ENCODE data around the gene TSC1. TPM values are rescaled to one million over a fixed set of nuclear protein-coding genes. Genes with fewer than 3 reads are reported as not detected.

TSC1 gene
- total and polyA plus RNA-seq, 2 donors (not counting 3 experiments of a cell fraction or from before 2014, with no cell fraction given), result 43.9 to 51.2 TPM

DNA sequence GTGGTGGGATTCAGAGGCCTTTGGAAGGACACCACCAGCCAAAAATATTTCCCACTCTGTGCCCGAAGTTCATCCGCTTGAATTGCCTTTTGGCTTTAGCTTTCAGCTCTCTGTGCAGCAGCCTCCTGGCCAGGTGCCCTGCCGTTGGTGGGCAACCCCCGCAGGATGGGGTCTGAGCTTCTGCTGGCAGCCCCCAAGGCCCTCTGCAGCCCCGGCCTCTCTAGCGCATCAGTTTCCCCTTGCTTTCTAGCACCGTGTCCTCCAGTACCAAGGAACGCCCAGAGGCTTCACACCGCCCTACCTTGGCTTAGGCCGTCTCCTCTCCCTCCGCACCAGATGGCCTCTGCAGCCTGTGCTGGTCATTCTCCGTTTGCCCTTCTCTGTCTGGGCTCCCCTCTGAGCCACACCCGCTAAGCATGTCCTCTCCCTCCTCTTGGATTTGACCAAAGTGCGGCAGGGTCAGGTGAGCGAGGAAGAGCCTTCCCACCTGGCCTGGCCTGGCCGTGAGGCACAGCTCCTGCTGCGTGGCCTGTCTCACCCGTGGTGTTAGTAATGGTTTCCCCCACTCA is 4.2 kb upstream of the TSC1 start:
- Histone ChIP-seq H3K9me1 (replicated peaks; ENCODE audit: control insufficient read depth, extremely low read depth, insufficient read depth, low read length) (no peaks in the 10 kb centered on the region), H3K4me2 (ENCODE audit: insufficient read depth, low read length) (no peak overlapping the region), H3K9me3 (replicated peaks; ENCODE audit: control insufficient read depth, insufficient read depth, low read length) (no peaks in the 10 kb centered on the region), H3K4me3 (replicated peaks in 1 of 3; ENCODE audit: insufficient read depth in 1 of 3, low read depth in 1 of 3, low read length in 3 of 3) (no peak overlapping the region), H3K79me2 (ENCODE audit: control insufficient read depth, insufficient read depth, low read length) (peaks cover 7% of the 10 kb centered on the region), H4K20me1 (replicated peaks; ENCODE audit: control insufficient read depth, extremely low read depth, insufficient read depth, low read length) (no peaks in the 10 kb centered on the region), H3K27ac (ENCODE audit: insufficient read depth, low read depth, low read length) (no peak overlapping the region), H2AFZ (ENCODE audit: low read depth, low read length) (no peak overlapping the region), H3K27me3 (ENCODE audit: control insufficient read depth in 2 of 2, insufficient read depth in 2 of 2, low read length in 2 of 2) (peaks cover 0 to 7% of the 10 kb centered on the region in 2 experiments), H3K36me3 (ENCODE audit: control insufficient read depth in 2 of 2, extremely low read depth in 1 of 2, insufficient read depth in 2 of 2, low read length in 2 of 2) (no peaks in the 10 kb centered on the region), H3K9ac (replicated peaks; ENCODE audit: extremely low read depth, insufficient read depth, low read length) (no peak overlapping the region), H3K4me1 (ENCODE audit: control insufficient read depth, extremely low read depth, insufficient read depth, low read length) (peaks cover 3% of the 10 kb centered on the region)
- POLR2A ChIA-PET, result no interaction called here
- TF ChIP-seq EZH2 (IDR thresholded peaks at IDR 0.05; ENCODE audit: borderline replicate concordance, low read depth, low read length, severe bottlenecking) (no peak), FOS (IDR thresholded peaks at IDR 0.05; ENCODE audit: borderline replicate concordance, insufficient read depth, low read length) (no peak), POLR2A (IDR thresholded peaks at IDR 0.05; ENCODE audit: low read depth, low read length) (no peak), MYC (IDR thresholded peaks at IDR 0.05; ENCODE audit: low read depth, low read length) (no peak)
- TF ChIP-seq, protein P1, sequence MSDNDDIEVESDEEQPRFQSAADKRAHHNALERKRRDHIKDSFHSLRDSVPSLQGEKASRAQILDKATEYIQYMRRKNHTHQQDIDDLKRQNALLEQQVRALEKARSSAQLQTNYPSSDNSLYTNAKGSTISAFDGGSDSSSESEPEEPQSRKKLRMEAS (IDR thresholded peaks at IDR 0.05; ENCODE audit: insufficient read depth, insufficient read length), result no peak
- dilution Hi-C loops (cut with MboI; ENCODE audit: extremely low pct_ligation_motif_present, low sequenced_read_pairs) (no loop called here), intact Hi-C loops (cut with micrococcal nuclease) (loop anchor here (10.0 kb wide), 1 partner anchor 274 kb away; the partner anchor contains the start of gene GTF3C4)
- no TSS peak for BruUV-seq (replicated peaks)
- CTCF ChIA-PET, result interaction anchor here (1.1 kb wide), 1 partner anchor 35 kb away, joined by 3 read pairs; no protein-coding TSS in a partner anchor
- no peak for FAIRE-seq
- no peak for DNase-seq (ENCODE audit: low read depth, low spot score)

DNA sequence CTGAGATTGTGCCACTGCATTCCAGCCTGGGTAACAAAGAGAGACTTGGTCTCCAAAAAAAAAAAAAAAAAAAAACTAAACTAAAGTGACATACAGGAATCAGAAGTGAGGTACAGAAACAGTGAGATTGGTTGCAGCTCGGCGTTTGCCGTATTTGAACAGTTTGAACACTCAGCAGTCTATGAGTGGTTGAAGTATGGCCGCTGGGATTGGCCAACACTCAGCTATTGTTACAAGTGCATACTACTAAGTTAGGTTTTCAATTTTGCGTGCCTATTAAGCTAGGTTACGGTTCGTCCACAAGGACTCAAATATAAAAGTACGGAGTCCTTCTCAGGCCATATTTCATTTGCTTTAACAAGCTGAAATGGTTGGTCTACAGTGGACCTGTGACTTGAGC is 3.3 kb upstream of the TSC1 start:
- no peak overlapping the region for H3K27ac ChIP-seq (ENCODE audit: insufficient read depth, low read depth, low read length)
- H3K36me3 ChIP-seq (ENCODE audit: control insufficient read depth in 2 of 2, extremely low read depth in 1 of 2, insufficient read depth in 2 of 2, low read length in 2 of 2), result no peaks in the 10 kb centered on the region
- H3K9me1 ChIP-seq (replicated peaks; ENCODE audit: control insufficient read depth, extremely low read depth, insufficient read depth, low read length), result no peaks in the 10 kb centered on the region
- intact Hi-C loops (cut with micrococcal nuclease), result loop anchor here (10.0 kb wide), 1 partner anchor 273 kb away; the partner anchor contains the start of gene GTF3C4
- ChIA-PET CTCF (interaction anchor here (0.7 to 1.1 kb wide), 3 partner anchors 25 to 36 kb away, joined by 3 read pairs; no protein-coding TSS in a partner anchor), POLR2A (interaction anchor here (0.7 kb wide), 1 partner anchor 383 kb away, joined by 3 read pairs; no protein-coding TSS in a partner anchor)
- no peak for FAIRE-seq
- H3K4me2 ChIP-seq (ENCODE audit: insufficient read depth, low read length), result no peak overlapping the region
- BruUV-seq (replicated peaks), result no TSS peak
- DNase-seq (ENCODE audit: low read depth, low spot score), result no peak
- H3K4me1 ChIP-seq (ENCODE audit: control insufficient read depth, extremely low read depth, insufficient read depth, low read length), result peaks cover 8% of the 10 kb centered on the region
- TF ChIP-seq POLR2A (IDR thresholded peaks at IDR 0.05; ENCODE audit: low read depth, low read length) (no peak), FOS (IDR thresholded peaks at IDR 0.05; ENCODE audit: borderline replicate concordance, insufficient read depth, low read length) (no peak), POLR2AphosphoS5 (IDR thresholded peaks at IDR 0.05; ENCODE audit: insufficient read depth, low read depth, low read length) (no peak), EZH2 (IDR thresholded peaks at IDR 0.05; ENCODE audit: borderline replicate concordance, low read depth, low read length, severe bottlenecking) (no peak)
- H3K9me3 ChIP-seq (replicated peaks; ENCODE audit: control insufficient read depth, insufficient read depth, low read length), result no peaks in the 10 kb centered on the region
- no peak overlapping the region for H3K9ac ChIP-seq (replicated peaks; ENCODE audit: extremely low read depth, insufficient read depth, low read length)
- H2AFZ ChIP-seq (ENCODE audit: low read depth, low read length), result no peak overlapping the region
- peaks cover 13% of the 10 kb centered on the region for H3K79me2 ChIP-seq (ENCODE audit: control insufficient read depth, insufficient read depth, low read length)
- dilution Hi-C loops (cut with MboI; ENCODE audit: extremely low pct_ligation_motif_present, low sequenced_read_pairs), result no loop called here
- H3K27me3 ChIP-seq (ENCODE audit: control insufficient read depth in 2 of 2, insufficient read depth in 2 of 2, low read length in 2 of 2), result peaks cover 0 to 7% of the 10 kb centered on the region in 2 experiments
- no peaks in the 10 kb centered on the region for H4K20me1 ChIP-seq (replicated peaks; ENCODE audit: control insufficient read depth, extremely low read depth, insufficient read depth, low read length)
- H3K4me3 ChIP-seq (replicated peaks in 1 of 3; ENCODE audit: insufficient read depth in 1 of 3, low read depth in 1 of 3, low read length in 3 of 3), result no peak overlapping the region
